Measurements from ENCODE around the gene KLF9.

DNA sequence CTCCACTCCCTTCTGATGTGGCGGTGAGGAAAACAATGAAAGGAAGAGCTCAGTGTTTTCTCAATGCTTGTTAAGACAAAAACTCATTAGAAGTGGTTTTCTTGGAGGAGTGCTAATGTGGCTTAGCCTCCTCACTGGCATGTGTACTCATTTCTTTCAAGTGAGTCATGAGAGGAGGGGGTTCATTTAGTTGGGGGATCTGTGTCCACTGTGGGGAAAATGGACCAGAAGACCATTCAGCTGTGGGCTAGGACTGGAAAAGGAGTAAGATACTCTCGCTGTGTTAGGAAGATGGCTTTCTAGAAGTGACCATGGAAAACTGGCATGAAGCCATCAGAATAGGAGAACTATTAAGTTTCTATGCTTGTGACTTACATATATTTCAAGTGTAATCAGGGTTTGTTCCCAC is 23.5 kb downstream of the KLF9 start:
- TF ChIP-seq, protein P1, sequence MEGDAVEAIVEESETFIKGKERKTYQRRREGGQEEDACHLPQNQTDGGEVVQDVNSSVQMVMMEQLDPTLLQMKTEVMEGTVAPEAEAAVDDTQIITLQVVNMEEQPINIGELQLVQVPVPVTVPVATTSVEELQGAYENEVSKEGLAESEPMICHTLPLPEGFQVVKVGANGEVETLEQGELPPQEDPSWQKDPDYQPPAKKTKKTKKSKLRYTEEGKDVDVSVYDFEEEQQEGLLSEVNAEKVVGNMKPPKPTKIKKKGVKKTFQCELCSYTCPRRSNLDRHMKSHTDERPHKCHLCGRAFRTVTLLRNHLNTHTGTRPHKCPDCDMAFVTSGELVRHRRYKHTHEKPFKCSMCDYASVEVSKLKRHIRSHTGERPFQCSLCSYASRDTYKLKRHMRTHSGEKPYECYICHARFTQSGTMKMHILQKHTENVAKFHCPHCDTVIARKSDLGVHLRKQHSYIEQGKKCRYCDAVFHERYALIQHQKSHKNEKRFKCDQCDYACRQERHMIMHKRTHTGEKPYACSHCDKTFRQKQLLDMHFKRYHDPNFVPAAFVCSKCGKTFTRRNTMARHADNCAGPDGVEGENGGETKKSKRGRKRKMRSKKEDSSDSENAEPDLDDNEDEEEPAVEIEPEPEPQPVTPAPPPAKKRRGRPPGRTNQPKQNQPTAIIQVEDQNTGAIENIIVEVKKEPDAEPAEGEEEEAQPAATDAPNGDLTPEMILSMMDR (IDR thresholded peaks at IDR 0.05), result no peak
- TF ChIP-seq POLR2AphosphoS5 (IDR thresholded peaks at IDR 0.05) (no peak), POLR2A (IDR thresholded peaks at IDR 0.05) (no peak), EP300 (IDR thresholded peaks at IDR 0.05; ENCODE audit: low read depth) (no peak)
